Dedifferentiated amniotic fluid mesenchymal stem cell (primary cell): ENCODE measurements around the gene FAM187B.
"Not testable (repeated sequence)": the region's sequence is repeated elsewhere in the genome, so short reads cannot be mapped to it uniquely, and the experiment has no call there.

ENCODE experiments used
- DNase-seq: peaks from one replicate; pipeline ENCODE4 v3.0.0-alpha.2; 2016; ENCODE audit errors: extremely low spot score

Gene FAM187B

DNA sequence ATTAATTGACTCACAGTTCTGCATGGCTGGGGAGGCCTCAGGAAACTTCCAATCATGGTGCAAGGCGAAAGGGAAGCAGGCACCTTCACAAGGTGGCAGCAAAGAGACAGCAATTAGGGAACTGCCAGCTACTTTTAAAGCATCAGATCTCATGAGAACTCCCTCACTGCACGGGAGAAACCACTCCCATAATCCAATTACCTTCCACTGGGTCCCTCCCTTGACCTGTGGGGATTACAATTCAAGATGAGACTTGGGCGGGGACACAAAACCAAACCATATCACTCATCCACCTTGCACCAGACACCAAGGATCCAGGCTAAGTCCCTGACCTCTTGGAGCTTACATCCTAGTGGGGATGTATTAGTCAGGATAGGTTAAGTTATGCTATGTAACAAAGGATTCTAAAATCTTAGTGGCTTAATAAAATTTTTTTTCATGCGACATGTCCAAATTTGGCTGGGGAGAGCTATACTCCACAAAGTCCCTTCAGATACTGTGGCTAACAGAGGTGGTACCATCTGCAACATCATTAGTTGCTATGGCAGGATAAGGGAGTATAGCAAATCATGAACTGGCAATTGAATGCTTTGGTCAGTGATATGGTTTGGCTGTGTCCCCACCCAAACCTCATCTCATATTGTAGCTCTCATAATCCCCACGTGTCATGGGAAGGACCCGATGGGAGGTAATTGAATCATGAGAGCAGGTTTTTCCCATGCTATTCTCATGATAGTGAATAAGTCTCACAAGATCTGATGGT is 8.3 kb upstream of the FAM187B start:
- DNase-seq = no peak

DNA sequence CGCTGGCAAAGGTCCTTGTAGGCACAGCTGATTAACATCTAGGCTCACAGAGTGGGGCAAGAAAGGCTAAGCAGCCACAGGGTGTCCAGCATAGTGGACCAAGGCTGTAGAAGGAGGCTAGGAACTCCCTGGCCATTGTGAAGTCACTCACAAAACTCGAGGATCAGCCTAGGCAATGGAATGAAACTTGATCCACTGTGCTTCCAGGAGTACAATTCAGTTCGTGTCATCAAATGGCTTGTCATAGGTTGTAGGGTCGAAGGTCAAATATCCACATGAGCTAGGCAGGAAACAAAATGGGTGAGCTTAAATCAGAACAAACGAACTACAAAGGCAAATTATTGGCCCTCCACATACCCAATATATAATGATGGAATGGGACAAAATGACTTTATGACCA is 4.4 kb upstream of the FAM187B start:
- DNase-seq = no peak

DNA sequence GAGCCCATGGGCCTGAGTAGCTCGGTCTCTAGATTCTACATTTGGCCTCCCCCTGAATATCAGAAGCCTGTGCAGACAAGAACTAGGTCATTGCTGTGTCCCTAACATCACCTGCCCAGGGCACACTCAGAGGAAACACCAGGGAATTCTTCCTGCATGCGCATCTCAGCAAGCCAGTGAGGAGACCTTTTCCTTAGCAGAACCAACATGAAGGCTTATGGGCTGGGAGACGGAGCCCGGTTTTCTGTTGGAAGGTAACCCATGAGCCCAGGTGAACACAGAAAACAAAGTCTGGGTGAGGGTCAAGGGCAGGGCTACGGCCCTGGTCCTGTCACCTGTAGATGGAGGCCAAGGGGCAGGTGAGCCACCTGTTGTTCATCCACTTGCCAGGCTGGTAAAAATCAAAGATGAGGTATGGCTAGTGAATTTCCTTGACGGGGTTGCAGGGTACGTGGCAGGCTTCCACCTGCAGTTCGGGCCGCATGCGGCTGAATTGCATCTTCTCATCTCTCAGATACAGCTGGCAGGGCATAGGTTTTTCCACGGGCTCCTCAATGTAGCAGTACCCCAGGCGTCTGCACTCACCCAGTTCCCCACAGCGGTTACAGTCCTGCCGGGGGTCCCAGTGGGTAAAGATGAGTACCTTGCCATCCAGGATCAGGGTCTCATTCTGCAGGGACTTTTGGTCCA is 3.6 kb upstream of the FAM187B start:
- no peak for DNase-seq

DNA sequence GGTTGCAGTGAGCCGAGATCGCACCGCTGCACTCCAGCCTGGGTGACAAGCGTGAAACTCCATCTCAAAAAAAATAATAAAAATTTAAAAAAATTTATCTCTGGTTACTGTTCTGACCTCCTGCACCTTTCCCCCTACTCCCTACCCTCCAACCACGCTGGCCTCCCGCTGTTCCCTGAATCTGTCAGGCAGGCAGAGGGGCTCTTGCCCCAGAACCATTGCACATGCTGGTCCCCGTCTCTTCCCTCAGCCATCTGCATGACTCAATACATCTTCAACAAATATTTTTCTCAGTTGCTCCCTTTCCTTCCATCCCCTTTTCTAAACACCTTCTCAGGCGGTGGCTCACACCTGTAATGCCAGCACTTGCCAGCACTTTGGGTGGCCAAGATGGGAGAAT is 1.1 kb upstream of the FAM187B start:
- no peak for DNase-seq

DNA sequence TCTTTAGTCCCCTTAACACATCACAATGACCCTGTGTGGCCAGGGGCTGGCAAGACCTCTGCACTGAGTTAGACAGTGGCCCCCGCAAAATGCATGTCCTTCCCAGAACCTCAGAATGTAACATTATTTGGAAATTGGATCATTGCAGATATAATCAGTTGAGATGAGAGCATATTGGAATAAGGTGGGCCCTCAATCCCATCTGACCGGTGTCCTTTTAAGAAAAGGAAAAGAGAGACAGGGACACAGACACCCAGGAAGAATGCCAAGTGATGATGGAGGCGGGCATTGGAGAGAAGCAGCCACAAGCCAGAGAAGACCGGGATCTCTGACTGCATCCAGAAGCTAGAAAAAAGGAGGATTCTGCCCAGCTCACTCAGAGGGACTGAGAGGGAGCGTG is 1.8 kb downstream of the FAM187B start:
- DNase-seq = no peak

DNA sequence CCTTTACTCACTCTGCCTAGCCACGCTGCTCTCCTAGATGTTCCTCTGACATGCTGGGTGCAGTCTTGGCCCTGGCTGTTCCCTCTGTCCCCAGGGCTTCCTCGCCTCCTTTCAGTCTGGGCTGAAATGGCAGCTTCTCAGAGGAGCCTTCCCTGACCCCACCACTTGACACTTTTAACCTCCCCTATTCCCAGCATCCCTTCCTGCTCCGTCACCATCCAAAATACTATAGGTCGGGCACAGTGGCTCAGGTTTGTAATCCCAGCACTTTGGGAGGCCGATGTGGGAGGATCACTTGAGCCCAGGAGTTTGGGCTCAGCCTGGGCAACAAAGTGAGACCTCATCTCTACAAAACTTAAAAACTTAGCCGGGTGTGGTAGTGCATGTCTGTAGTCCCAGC is 2.6 kb downstream of the FAM187B start:
- DNase-seq = no peak

DNA sequence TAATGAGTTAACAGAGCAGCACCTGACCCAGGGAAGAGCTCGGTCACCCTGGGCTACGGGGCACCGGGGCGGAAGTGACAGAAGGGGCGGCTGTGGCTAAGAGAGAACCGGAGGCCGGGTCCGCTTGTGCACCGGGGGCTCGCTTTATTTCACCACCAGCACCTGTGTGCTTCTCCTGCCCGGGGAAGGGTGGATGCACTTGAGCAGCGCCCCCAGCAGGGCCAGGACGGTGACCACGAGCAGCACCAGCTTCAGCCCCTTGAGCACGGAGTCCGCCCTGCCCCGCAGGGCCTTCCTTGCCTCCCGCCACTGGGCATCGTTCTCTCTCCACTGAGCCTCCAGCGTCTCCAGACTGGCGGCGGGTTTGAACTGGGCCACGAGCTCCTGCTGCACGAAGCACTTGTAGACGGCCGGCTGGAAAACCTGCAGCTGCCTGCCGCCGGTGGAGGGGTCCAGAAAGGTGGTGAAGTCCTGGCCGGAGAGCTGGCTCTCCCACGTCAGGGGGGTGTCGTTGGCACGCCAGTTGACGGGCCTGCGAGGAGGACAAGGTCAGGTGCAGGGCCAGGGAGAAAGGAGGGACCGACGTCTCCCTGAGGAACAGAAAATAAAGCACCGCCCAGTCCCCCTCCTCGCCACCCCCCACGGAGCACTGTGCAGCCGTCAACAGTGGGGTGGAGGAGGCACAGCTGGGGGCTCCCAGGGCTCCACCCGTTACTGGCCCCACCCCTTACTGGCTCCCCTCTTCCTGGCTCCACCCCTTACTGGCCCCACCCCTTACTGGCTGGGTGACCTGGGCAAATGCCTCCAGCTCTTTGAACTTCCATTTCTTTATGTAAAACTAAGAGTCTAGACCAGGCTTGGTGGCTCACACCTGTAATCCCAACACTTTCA is 3.6 kb downstream of the FAM187B start:
- no peak for DNase-seq

DNA sequence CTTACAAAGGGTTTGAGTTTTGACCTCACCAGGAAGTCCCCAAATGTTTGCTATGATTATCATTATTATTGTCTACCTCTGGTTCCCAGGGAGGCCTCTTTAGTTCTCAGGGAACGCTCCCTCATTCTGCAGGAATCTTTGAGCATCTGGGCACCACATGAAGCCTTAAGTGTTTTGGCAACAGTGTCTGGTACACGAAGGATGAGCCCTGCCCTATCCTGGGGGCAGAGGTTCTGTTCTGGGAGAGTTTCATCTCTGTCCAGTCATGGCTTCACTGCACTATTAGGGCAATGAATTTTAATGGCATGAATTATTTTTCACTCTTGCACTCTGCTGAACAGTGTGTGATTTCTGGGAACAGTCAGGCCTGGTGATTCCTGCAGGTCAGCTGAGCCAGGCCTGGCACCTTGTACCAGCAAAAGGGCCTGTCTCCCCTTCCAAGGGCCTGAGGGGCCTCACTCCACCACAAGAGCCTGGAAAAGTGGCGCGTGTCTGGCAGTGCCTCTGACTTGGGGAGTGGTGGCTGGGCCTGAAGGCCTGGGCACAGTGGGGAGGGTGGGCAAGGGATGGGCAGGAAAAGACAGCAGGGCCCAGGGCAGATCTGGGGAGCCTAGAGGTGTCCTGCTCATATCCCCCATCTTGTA is 4.6 kb downstream of the FAM187B start:
- no peak for DNase-seq

DNA sequence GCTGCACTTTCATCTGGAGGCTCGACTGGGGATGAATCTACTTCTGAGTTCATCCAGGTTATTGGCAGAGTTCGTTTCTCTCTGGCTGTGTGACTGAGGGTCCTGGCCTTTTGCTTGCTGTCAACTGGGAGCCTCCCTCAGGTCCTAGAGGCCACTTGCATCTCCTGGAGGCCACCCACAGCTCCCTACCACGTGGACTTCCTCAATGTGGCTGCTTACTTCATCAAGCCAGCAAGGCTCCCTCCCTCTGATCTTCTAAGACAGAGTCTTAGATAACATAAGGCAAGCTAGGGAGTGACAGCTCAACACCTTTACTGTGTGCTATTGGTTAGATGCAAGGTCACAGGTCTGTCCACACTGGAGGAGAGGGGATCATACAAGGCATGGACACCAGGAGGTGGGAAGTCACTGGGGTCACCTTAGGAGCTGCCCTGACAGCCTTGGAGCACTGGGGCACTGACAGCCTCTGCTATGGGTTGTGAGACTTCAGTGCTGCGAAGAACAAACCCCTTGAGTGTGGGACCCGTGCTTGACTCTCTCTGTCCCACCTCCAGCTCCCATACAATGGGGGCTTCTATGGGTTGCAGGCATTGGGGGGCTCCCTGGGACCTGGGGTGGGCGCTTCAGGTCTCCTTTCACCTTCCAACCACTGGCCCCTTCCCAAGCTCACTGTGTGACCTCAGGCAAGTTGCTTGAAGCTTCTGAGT is 5.3 kb downstream of the FAM187B start:
- DNase-seq = no peak

DNA sequence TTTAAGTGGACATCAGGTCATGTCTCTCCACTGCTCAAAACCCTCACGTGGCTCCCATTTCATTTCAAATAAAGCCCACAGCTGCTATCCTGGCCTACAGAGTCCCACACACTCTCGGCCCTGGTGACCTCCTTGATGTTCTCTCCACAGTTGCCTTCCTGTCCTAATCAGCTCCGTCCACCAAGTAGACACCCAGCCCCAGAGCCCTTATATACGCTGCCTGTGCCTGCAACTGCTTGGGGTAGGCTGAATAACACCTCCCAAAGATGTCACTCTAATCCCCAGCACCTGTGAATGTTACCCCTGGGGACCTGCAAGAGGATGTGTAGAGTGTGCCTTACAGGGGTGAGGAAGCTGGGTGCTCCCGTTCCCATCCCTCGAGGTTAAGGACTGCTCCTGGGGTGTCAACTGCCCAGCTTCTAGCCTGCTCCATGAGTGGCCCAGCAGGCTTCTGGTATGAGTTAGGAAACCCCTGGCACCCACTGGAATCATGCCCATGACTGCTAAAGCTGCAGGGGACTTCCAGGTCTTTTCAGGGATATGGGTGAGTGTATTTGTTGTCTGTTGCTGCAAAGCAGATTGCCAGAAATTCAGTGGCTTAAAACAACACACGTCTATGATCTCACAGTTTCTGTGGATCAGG is 6.0 kb downstream of the FAM187B start:
- DNase-seq = no peak

DNA sequence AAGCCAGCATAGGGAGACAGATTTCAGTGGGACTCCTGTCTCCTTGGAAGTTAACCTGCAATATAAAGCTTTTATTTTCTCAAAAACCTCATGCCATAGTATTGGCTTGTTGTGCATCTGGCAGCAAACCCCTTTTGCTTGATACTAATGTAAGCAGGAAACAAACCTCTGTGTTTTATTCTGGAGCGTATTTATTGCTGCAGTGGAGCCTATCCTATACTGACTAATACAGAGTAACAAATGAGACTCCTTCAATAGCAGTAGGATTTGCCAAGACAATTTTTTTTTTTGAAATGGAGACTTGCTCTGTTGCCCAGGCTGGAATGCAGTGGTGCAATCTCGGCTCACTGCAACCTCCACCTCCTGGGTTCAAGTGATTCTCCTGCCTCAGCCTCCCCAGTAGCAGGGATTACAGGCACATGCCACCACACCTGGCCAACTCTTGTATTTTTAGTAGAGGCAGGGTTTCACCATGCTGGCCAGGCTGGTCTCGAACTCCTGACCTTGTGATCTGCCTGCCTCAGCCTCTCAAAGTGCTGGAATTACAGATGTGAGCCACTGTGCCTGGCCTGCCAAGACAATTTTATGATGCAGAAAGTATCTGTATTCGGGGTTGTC is 7.5 kb downstream of the FAM187B start:
- DNase-seq = not testable (repeated sequence)

DNA sequence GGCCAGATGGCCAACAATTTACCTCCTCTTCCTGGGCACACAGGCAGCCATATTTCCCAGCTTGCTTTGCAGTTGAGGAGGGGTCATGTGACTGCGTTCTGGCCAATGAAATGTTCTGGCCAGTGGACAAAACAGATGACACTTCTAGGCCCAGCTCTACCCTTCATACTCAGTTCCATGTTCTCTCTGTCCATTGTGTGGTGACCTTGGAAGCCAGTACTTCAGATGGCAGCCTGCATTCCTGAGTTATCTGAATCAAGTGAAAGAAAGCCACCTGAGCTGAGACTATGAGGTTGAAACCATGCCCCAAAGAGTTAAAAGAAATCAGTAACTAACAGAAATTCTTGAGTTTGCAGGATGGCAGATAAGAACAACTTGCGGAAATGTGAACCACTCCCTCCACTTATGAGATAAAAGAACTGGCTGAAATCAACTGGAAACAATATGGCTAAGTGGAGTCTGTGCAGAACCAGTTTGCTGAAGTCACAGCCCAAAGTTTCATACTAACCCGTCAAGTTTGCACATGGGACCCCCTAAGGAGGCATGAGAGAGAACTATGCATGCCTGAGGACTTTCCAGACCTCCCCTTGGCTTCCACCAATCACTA is 8.1 kb downstream of the FAM187B start:
- DNase-seq = no peak

DNA sequence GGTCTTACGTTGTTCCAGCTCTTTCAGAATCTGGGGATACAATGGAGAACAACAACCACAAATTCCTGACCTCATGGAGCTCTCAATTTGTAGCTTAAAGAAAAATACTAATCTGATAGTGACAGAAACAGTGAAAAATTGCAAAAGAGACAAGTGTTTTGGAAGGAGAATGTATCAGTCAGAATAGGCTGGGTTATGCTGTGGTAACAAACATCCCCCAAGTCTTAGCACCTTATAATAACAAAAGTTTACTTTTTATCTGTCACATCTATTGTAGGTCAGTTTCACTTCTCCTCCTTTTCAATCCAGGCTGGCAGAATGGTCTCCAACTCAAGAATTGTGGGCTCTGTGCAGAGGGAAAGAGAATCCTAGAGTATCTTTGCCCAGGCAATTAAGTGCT is 9.5 kb downstream of the FAM187B start:
- no peak for DNase-seq

DNA sequence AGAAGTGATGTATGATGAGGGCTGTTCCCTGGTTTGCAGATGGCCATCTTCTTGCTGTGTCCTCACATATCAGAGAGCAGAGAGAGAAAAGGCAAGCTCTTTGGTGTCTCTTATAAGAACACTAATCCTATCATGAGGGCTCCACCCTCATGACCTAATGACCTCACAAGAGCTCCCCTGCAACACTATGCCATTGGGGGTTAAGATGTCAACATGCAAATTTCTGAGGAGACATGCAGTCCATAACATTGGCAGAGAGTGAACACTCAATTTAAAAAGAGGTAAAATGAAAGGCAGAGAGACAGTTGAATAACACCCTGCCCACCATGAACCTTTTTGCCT is 10.9 kb downstream of the FAM187B start:
- DNase-seq = no peak

DNA sequence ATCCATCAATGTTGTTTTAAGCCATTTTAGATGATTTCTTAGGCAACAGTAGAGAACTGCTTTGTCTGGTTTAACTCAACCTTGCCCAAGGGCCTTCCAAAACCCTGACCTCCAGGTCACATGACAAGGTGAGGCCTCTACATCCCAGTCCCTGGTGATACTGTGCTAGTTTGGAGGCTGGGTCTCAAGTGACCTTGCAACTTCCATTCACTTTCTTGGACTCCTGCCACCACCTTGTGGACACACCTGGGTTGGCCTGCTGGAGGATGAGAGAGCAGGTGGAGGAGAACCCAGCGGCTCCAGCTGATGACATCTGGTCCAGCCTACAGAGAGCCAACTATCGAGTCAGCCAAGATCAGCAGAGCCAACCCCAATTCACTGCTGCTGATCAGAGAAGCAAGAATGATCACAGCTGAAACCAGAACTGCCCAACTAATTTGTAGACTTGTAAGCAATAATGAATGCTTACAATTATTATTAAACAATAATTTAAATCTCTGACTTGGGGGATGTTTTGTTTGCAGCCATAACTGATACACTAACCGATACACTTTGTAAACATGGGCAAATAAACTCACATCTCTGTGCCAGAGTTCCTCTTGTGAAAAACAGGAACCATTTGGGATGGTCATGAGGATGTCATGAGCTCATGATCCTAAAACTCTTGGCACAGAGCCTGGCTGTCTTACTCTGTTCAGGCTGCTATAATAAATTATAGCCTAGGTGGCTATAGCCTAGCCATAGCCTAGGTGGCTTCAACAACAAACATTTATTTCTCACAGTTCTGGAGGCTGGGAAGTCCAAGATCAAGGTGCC is 11.5 kb downstream of the FAM187B start:
- no peak for DNase-seq

DNA sequence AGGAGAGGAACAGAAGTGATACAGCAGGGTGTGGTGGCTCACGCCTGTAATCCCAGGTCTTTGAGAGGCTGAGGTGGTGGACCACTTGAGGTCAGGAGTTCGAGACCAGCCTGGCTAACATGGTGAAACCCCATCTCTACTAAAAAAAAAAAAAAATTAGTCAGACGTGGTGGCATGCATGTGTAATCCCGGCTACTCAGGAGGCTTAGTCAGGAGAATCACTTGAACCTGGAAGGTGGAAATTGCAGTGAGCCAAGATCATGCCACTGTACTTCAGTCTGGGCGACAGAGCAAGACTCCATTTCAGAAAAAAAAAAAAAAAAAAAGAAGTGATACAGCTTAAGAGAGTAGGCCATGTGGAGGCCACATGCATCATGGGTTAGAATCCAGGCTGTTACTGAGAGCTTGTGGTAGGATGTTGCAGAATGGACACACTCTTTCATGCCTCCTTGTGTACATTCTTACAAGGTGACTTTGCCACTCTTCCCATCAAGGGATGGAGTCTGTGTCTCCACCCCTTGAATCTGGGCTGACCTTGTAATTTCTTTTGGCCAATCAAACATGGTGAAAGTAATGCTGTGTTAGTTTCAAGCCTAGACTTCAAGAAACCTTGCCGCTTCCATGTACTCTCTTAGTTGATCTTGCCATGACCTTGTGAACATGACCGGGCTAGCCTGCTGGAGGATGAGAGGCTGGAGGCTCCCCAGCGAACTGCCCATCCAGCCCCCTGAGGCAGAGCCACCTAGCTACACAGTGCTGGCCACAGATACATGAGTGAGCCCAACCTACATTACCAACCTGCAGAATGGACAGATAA is 12.3 kb downstream of the FAM187B start:
- no peak for DNase-seq

DNA sequence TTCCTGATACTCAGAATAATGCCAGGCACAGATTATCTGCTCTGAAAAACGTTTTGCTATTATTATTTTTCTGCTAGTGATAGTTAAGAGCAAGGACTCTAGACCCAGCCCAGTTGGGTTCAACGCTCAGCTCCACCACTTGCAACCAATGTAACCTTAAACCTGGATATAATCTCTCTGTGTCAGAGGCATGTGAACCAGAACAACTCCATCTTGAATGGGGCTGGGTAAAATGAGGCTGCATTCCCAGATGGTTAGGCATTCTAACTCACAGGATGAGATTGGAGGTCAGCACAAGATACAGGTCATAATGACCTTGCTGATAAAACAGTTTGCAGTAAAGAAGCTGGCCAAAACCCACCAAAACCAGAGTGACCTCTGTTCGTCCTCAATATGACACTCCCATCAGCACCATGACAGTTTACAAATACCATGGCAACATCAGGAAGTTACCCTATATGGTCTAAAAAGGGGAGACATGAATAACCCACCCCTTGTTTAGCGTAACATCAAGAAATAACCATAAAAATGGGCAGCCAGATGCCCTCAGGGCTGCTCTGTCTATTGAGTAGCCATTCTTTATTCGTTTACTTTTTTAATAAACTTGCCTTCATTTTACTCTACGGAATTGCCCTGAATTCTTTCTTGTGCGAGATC is 13.6 kb downstream of the FAM187B start:
- DNase-seq = no peak
